ENCODE data around the gene SPINK8.

Gene SPINK8

GRCh38 chr3:48369693-48370332 is 36.4 kb upstream of the SPINK8 start:
- TF ChIP-seq, protein P1, sequence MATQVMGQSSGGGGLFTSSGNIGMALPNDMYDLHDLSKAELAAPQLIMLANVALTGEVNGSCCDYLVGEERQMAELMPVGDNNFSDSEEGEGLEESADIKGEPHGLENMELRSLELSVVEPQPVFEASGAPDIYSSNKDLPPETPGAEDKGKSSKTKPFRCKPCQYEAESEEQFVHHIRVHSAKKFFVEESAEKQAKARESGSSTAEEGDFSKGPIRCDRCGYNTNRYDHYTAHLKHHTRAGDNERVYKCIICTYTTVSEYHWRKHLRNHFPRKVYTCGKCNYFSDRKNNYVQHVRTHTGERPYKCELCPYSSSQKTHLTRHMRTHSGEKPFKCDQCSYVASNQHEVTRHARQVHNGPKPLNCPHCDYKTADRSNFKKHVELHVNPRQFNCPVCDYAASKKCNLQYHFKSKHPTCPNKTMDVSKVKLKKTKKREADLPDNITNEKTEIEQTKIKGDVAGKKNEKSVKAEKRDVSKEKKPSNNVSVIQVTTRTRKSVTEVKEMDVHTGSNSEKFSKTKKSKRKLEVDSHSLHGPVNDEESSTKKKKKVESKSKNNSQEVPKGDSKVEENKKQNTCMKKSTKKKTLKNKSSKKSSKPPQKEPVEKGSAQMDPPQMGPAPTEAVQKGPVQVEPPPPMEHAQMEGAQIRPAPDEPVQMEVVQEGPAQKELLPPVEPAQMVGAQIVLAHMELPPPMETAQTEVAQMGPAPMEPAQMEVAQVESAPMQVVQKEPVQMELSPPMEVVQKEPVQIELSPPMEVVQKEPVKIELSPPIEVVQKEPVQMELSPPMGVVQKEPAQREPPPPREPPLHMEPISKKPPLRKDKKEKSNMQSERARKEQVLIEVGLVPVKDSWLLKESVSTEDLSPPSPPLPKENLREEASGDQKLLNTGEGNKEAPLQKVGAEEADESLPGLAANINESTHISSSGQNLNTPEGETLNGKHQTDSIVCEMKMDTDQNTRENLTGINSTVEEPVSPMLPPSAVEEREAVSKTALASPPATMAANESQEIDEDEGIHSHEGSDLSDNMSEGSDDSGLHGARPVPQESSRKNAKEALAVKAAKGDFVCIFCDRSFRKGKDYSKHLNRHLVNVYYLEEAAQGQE (IDR thresholded peaks at IDR 0.05; ENCODE audit: insufficient read depth in 1 of 2, low read depth in 2 of 2, low read length in 2 of 2), result no peak
- TF ChIP-seq POLR2AphosphoS5 (IDR thresholded peaks at IDR 0.05; ENCODE audit: low read depth, low read length), result no peak

DNA sequence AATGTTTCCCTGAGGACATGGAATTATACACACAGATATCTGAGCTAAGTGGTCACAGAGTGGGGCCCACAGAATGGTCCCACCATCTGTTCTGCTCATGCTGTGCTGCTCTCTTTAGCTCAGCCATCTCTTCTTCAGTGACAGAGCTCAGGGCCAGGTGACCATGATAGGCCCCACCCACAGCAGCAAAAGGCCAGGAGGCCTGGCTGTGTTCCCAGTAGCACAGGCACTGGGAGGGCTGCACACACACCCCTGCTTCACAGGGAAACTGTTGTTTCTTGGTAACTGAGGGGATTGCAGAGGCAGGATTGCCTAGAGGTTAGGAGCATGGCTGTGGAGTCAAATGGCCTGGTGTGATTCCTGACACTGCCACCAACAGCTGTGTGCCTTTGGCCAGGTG is 33.7 kb upstream of the SPINK8 start:
- TF ChIP-seq FOXP2 (optimal IDR thresholded peaks at IDR 0.05; ENCODE audit: borderline replicate concordance, extremely low read depth, extremely low read length, insufficient read depth) (no peak), TAF1 (IDR thresholded peaks at IDR 0.05; ENCODE audit: borderline replicate concordance, insufficient read depth, low read length) (no peak), POLR2AphosphoS5 (IDR thresholded peaks at IDR 0.05; ENCODE audit: low read depth, low read length) (no peak), SIN3A (IDR thresholded peaks at IDR 0.05; ENCODE audit: borderline replicate concordance, insufficient read depth, low read length) (no peak)
- TF ChIP-seq, protein P1 (IDR thresholded peaks at IDR 0.05; ENCODE audit: insufficient read depth in 1 of 2, low read depth in 2 of 2, low read length in 2 of 2), result no peak

DNA sequence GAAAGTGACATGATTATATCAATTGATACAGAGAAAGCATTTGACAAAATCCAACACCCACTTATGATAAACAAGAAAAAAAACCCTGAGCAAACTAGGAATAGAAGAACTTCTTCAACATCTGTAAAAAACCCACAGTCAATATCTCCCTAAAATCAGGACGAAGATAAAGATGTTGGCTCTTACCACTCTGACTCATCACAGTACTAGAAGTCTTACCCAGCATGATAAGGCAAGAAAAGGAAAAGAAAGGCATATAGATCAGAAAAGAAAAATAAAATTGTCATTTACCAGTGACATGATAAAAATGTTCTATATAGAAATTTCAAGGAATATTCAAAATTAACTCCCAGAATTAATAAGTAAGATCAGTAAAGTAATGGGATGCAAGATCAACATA is 31.4 kb upstream of the SPINK8 start:
- TF ChIP-seq SIN3A (IDR thresholded peaks at IDR 0.05; ENCODE audit: borderline replicate concordance, insufficient read depth, low read length) (no peak), TAF1 (IDR thresholded peaks at IDR 0.05; ENCODE audit: borderline replicate concordance, insufficient read depth, low read length) (no peak), FOXP2 (optimal IDR thresholded peaks at IDR 0.05; ENCODE audit: borderline replicate concordance, extremely low read depth, extremely low read length, insufficient read depth) (no peak), POLR2AphosphoS5 (IDR thresholded peaks at IDR 0.05; ENCODE audit: low read depth, low read length) (no peak)
- TF ChIP-seq, protein P1 (IDR thresholded peaks at IDR 0.05; ENCODE audit: insufficient read depth in 1 of 2, low read depth in 2 of 2, low read length in 2 of 2), result no peak

DNA sequence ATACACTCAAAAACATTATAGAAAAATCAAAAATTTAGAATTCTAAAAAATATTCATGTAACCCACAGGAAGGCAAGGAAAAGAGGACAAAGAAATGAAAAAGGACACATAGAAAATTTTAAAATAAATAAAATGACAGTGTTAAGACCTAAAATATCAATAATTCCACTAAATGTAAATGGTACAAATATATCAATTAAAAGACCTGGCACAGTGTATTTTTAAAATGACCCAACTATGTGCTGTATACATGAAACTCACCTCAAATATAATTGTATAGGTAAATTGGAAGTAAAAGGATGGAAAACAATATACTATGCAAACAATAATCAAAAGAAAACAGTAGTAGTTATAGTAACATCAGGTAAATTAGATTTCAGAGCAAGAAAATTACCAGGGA is 28.5 kb upstream of the SPINK8 start:
- TF ChIP-seq SIN3A (IDR thresholded peaks at IDR 0.05; ENCODE audit: borderline replicate concordance, insufficient read depth, low read length) (no peak), POLR2AphosphoS5 (IDR thresholded peaks at IDR 0.05; ENCODE audit: low read depth, low read length) (no peak), TAF1 (IDR thresholded peaks at IDR 0.05; ENCODE audit: borderline replicate concordance, insufficient read depth, low read length) (no peak)

- TF ChIP-seq TAF1 (IDR thresholded peaks at IDR 0.05; ENCODE audit: borderline replicate concordance, insufficient read depth, low read length), result no peak
- no peak for TF ChIP-seq POLR2AphosphoS5 (IDR thresholded peaks at IDR 0.05; ENCODE audit: low read depth, low read length)
- TF ChIP-seq, protein P1 (IDR thresholded peaks at IDR 0.05; ENCODE audit: insufficient read depth in 1 of 2, low read depth in 2 of 2, low read length in 2 of 2), result no peak
- no peak for TF ChIP-seq SIN3A (IDR thresholded peaks at IDR 0.05; ENCODE audit: borderline replicate concordance, insufficient read depth, low read length)
- TF ChIP-seq FOXP2 (optimal IDR thresholded peaks at IDR 0.05; ENCODE audit: borderline replicate concordance, extremely low read depth, extremely low read length, insufficient read depth), result no peak
Observed at GRCh38 chr3:48356419-48356818, 23.0 kb upstream of the SPINK8 start.

Data from PFSK-1 (cell line).